GM12878 (cell line): ENCODE measurements around the gene UVSSA. TPM values are rescaled to one million over a fixed set of nuclear protein-coding genes. Genes with fewer than 3 reads are reported as not detected.

Source experiments
- ATAC-seq: fragments of 200-7000 bp; cut with Tn5 transposase; 3 replicates; pipeline ENCODE4 v1.9.1; 2020; ENCODE audit warnings: mild to moderate bottlenecking, moderate library complexity
- BruUV-seq: library from RNA; stranded (reverse); fragments of 400-500 nt; replicated peaks from 2 replicates; lab custom pipeline; 2021; lab: Mats Ljungman, UMichigan
- CTCF ChIA-PET: fragments of 300-600 bp; sonication (Branson Sonifier 250); formaldehyde crosslinking; extraction: SDS; loops from one replicate; lab custom pipeline; 2021; ENCODE audit warnings: inconsistent platforms; lab: Yijun Ruan, JAX
- POLR2A ChIA-PET: fragments of 350-600 bp; formaldehyde crosslinking; extraction: SDS; loops from one replicate; lab custom pipeline; 2021; ENCODE audit warnings: inconsistent platforms; lab: Charles Lee
- RAD21 ChIA-PET: fragments of 300-600 bp; sonication (Branson Sonifier 250); formaldehyde crosslinking; loops from one replicate; lab custom pipeline; 2023; ENCODE audit warnings: antibody characterized with exemption; ENCODE audit not compliant: unreplicated experiment; lab: Charles Lee
- SMC1A ChIA-PET: fragments of 300-600 bp; sonication (Branson Sonifier 250); formaldehyde crosslinking; loops from one replicate; lab custom pipeline; 2023; ENCODE audit not compliant: unreplicated experiment, uncharacterized antibody; lab: Charles Lee
- DNase-seq: peaks from one replicate; pipeline ENCODE4 v3.0.0-alpha.2; 2011; ENCODE audit warnings: low read depth, low spot score
- FAIRE-seq: peaks from 3 replicates; lab custom pipeline; 2011; peaks lifted over from hg19 to GRCh38; lab: Jason Lieb, UNC
- H2AFZ ChIP-seq: 2 replicates; pipeline ENCODE4 v1.6.0; 2011; ENCODE audit warnings: low read depth, low read length, control low read depth; ENCODE audit not compliant: control insufficient read depth
- H3K27ac ChIP-seq: 2 replicates; pipeline ENCODE4 v1.5.1; 2011; ENCODE audit warnings: control low read depth; ENCODE audit not compliant: control insufficient read depth, insufficient read depth
- H3K27me3 ChIP-seq, 2 experiments: replicated peaks in 1 of 2; 2 replicates each; pipeline versions ENCODE4 v1.6.0 to v1.6.1; 2011; ENCODE audit warnings: low read length in 1 of 2; ENCODE audit not compliant: control insufficient read depth in 2 of 2, insufficient read depth in 2 of 2
- H3K36me3 ChIP-seq, 2 experiments: 2 replicates each; pipeline ENCODE4 v1.5.1; 2011; ENCODE audit warnings: low read length in 1 of 2; ENCODE audit not compliant: control insufficient read depth in 2 of 2, insufficient read depth in 2 of 2
- H3K4me1 ChIP-seq: 2 replicates; pipeline ENCODE4 v1.6.1; 2011; ENCODE audit warnings: mild to moderate bottlenecking, low read length, moderate library complexity, mixed read lengths; ENCODE audit not compliant: control insufficient read depth, insufficient read depth
- H3K4me2 ChIP-seq: 2 replicates; pipeline ENCODE4 v1.6.0; 2011; ENCODE audit warnings: control low read depth; ENCODE audit not compliant: control insufficient read depth, insufficient read depth
- H3K4me3 ChIP-seq: fragments of 200-600 bp; sonication (generic); 2 replicates; pipeline ENCODE4 v1.5.1; 2016
- H3K79me2 ChIP-seq: 2 replicates; pipeline ENCODE4 v1.6.0; 2011; ENCODE audit warnings: low read length; ENCODE audit not compliant: control insufficient read depth, insufficient read depth
- H3K9ac ChIP-seq: 2 replicates; pipeline ENCODE4 v1.8.0; 2011; ENCODE audit warnings: low read length, control low read depth, mixed read lengths; ENCODE audit not compliant: control insufficient read depth, insufficient read depth
- H3K9me3 ChIP-seq: replicated peaks from 3 replicates; pipeline ENCODE4 v1.5.1; 2011; ENCODE audit warnings: mild to moderate bottlenecking, low read length; ENCODE audit not compliant: control insufficient read depth, insufficient read depth
- H4K20me1 ChIP-seq: 2 replicates; pipeline ENCODE4 v1.6.0; 2011; ENCODE audit not compliant: control insufficient read depth, insufficient read depth
- CBX3 ChIP-seq: fragments of 200-600 bp; sonication (generic); IDR thresholded peaks from 2 replicates; pipeline ENCODE4 v1.6.1; 2016; ENCODE audit warnings: low read depth, borderline replicate concordance
- HDAC2 ChIP-seq: fragments of 200-600 bp; sonication (generic); IDR thresholded peaks from 2 replicates; pipeline ENCODE4 v1.6.1; 2017
- MLLT1 ChIP-seq: fragments of 450-650 bp; IDR thresholded peaks from 2 replicates; pipeline ENCODE4 v1.6.1; 2016; ENCODE audit warnings: mild to moderate bottlenecking
- MTA3 ChIP-seq: IDR thresholded peaks from 2 replicates; pipeline ENCODE4 v1.6.1; 2012; ENCODE audit warnings: low read length, inconsistent platforms, borderline replicate concordance
- NR2F1 ChIP-seq: fragments of 450-650 bp; conservative IDR thresholded peaks from 2 replicates; pipeline ENCODE4 v1.6.1; 2017; ENCODE audit warnings: mild to moderate bottlenecking
- RAD21 ChIP-seq: IDR thresholded peaks from 2 replicates; pipeline ENCODE4 v1.6.1; 2011; ENCODE audit warnings: mild to moderate bottlenecking, low read depth, low read length, moderate library complexity; ENCODE audit not compliant: insufficient read depth
- RAD51 ChIP-seq: fragments of 450-650 bp; IDR thresholded peaks from 2 replicates; pipeline ENCODE4 v1.6.1; 2016; ENCODE audit warnings: moderate library complexity, mild to moderate bottlenecking, inconsistent platforms
- SPI1 ChIP-seq: IDR thresholded peaks from 2 replicates; pipeline ENCODE4 v1.6.1; 2011; ENCODE audit warnings: low read depth, mild to moderate bottlenecking, low read length, moderate library complexity, borderline replicate concordance; ENCODE audit not compliant: insufficient read depth
- SREBF2 ChIP-seq: IDR thresholded peaks from 2 replicates; pipeline ENCODE4 v1.6.1; 2012; ENCODE audit warnings: mild to moderate bottlenecking, low read length
- TBL1XR1 ChIP-seq: IDR thresholded peaks from 2 replicates; pipeline ENCODE4 v1.6.1; 2012; ENCODE audit warnings: low read depth, low read length, improper control_type of control experiment
- WGBS: methylation state at CpG from one replicate; pipeline ENCODE4 v1.1.6; 2016; ENCODE audit warnings: low lambda C conversion rate; ENCODE audit not compliant: insufficient replicate concordance, insufficient coverage; ENCODE audit errors: missing lambda C conversion rate; 5-methylcytosine and 5-hydroxymethylcytosine counted together
- in situ Hi-C: fragments of 300-500 bp; cut with MboI; formaldehyde crosslinking; loops from 9 replicates; pipeline ENCODE4 v1.14.3; 2018; ENCODE audit warnings: mixed read lengths
- intact Hi-C: fragments of 100-400 bp; cut with micrococcal nuclease; formaldehyde crosslinking; loops from one replicate; pipeline ENCODE4 v1.14.2; 2022; ENCODE audit not compliant: unreplicated experiment
- polyA plus RNA-seq, 11 experiments: library from polyadenylated mRNA; depleted of rRNA in 4 of 11; unstranded in 6 of 11; stranded (reverse) in 5 of 11; fragments of >200 nt; fragmentation: Nextera tagmentation in 4 of 11; fragmentation: Illumina TruSeq in 1 of 11; extraction: Ambion mirVana in 4 of 11; extraction: Trizol in 1 of 11; gene quantifications; 1 replicate in 1 of 11; 2 replicates in 10 of 11; pipeline versions ENCODE4 v1.2.1 to v1.2.3, GENCODE V29; 2011 to 2016; ENCODE audit warnings: inconsistent platforms in 2 of 11, missing spikeins in 2 of 11, low read depth in 1 of 11
- total RNA-seq, 4 experiments: library from RNA; depleted of rRNA in 3 of 4; stranded (reverse); fragments of >200 nt in 3 of 4; fragmentation: Illumina TruSeq in 1 of 4; extraction: Trizol in 1 of 4; gene quantifications; 2 replicates each; pipeline versions ENCODE4 v1.2.1 to v1.2.3, GENCODE V29; 2013 to 2021
- TF ChIP-seq, protein P1 (sequence below): fragments of 450-650 bp; conservative IDR thresholded peaks from 2 replicates; pipeline ENCODE4 v1.6.1; 2017; ENCODE audit warnings: mild to moderate bottlenecking, moderate library complexity

The UVSSA gene
- total and polyA plus RNA-seq, 10 of the 15 experiments (the other 5 are each of a cell fraction or from before 2014, with no cell fraction given), result 0.34 to 16.8 (median 3.6) TPM

DNA sequence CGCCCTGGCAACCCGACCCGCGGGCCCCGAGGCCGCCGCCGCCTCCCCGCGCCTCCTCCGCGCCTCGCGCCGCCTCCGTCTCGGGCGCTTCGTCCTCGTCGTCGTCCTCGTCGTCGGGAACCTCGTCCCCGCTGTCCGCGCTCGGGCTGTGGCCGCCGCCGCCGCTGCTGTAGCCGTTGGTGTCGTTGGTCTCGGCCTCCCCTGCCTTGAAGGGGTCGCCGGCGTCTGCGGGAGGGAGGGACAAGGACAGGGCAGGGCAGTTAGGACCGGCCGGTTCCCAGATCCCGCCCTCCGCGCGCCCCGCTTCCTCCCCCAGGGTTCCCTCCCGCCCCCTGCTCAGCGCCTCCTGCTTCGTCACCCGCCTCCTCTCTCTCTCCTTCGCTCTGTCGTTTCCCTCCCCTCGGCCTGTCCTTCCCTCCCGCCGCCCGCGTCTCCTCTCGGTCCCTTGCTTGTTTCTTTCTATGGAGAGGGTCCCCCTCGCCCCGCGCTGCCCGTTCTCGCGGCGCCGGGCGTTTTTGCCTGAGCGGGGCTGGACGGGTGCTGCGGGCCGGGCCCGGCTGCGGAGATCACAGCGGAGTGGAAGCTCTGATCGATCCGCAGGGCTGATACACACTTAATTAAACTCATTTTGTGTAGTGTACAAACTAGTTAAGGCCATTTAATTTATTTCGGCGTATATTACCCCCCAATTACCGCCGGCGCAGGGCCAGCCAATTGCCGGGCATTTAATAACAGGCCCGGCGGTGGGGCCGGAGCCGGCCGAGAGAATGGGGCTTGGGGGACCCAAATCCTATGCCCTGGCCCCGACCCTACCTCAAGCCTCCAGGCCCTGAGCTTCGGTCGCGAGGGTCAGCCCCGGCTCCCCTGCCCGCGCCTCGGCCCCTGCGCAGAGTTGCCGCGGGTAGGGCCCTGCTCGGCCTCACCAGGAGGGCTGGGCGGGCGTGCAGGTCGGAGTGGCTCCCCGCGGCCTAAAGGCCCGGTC lies 56.9 kb downstream of the UVSSA start:
- FAIRE-seq (no peak), DNase-seq (no peak), ATAC-seq (no peak)
- RAD21 ChIA-PET, result no interaction called here
- intact Hi-C loops (no loop called here), in situ Hi-C loops (loop anchor here (10.0 kb wide), 1 partner anchor 61 kb away; no protein-coding TSS in a partner anchor)
- CTCF ChIA-PET, result no interaction called here
- Histone ChIP-seq H3K4me1 (no peaks in the 10 kb centered on the region), H3K27ac (no peak overlapping the region), H3K4me3 (no peak overlapping the region), H3K9me3 (peaks cover 15% of the 10 kb centered on the region; the same call in 2 of the 3 replicates), H3K27me3 (no peaks in the 10 kb centered on the region), H3K9ac (no peak overlapping the region), H2AFZ (no peak overlapping the region), H3K36me3 (no peaks in the 10 kb centered on the region), H3K79me2 (no peaks in the 10 kb centered on the region), H4K20me1 (no peaks in the 10 kb centered on the region), H3K4me2 (no peak overlapping the region)
- SMC1A ChIA-PET, result no interaction called here
- 77% methylated on average over 48 of the region's 107 CpGs for WGBS
- POLR2A ChIA-PET, result no interaction called here
- TF ChIP-seq MTA3 (no peak), RAD21 (no peak), RAD51 (no peak), SREBF2 (no peak)
- no TSS peak for BruUV-seq

GRCh38 chr4:1404573-1405253 lies 57.7 kb downstream of the UVSSA start:
- no peak for DNase-seq
- Histone ChIP-seq H4K20me1 (no peaks in the 10 kb centered on the region), H3K27me3 (no peaks in the 10 kb centered on the region), H2AFZ (no peak overlapping the region), H3K36me3 (no peaks in the 10 kb centered on the region), H3K4me1 (no peaks in the 10 kb centered on the region), H3K9ac (no peak overlapping the region), H3K4me3 (no peak overlapping the region), H3K79me2 (no peaks in the 10 kb centered on the region), H3K4me2 (no peak overlapping the region), H3K27ac (no peak overlapping the region), H3K9me3 (peaks cover 11% of the 10 kb centered on the region; the same call in 2 of the 3 replicates)
- no peak for ATAC-seq
- CTCF ChIA-PET, result no interaction called here
- BruUV-seq, result no TSS peak
- intact Hi-C loops (no loop called here), in situ Hi-C loops (loop anchor here (10.0 kb wide), 1 partner anchor 60 kb away; no protein-coding TSS in a partner anchor)
- WGBS, result 68% methylated on average over 54 of the region's 54 CpGs
- SMC1A ChIA-PET, result no interaction called here
- POLR2A ChIA-PET, result no interaction called here
- RAD21 ChIA-PET, result no interaction called here
- FAIRE-seq, result no peak
- TF ChIP-seq SREBF2 (no peak), CBX3 (no peak), TBL1XR1 (no peak), NR2F1 (no peak), HDAC2 (no peak), SPI1 (no peak), MLLT1 (no peak)
- TF ChIP-seq, protein P1, sequence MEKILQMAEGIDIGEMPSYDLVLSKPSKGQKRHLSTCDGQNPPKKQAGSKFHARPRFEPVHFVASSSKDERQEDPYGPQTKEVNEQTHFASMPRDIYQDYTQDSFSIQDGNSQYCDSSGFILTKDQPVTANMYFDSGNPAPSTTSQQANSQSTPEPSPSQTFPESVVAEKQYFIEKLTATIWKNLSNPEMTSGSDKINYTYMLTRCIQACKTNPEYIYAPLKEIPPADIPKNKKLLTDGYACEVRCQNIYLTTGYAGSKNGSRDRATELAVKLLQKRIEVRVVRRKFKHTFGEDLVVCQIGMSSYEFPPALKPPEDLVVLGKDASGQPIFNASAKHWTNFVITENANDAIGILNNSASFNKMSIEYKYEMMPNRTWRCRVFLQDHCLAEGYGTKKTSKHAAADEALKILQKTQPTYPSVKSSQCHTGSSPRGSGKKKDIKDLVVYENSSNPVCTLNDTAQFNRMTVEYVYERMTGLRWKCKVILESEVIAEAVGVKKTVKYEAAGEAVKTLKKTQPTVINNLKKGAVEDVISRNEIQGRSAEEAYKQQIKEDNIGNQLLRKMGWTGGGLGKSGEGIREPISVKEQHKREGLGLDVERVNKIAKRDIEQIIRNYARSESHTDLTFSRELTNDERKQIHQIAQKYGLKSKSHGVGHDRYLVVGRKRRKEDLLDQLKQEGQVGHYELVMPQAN, result no peak
